Activated naive CD8-positive, alpha-beta T cell treated with anti-CD3 and anti-CD28 coated beads, Interleukin-2, amount 50 U/mL, for 24 hours (primary cell): ENCODE data around the gene WDR27.

Source experiments
- ATAC-seq: fragments of 150-1000 bp; cut with Tn5 transposase; one replicate; pipeline ENCODE4 v1.10.0; 2021
- DNase-seq: peaks from one replicate; pipeline ENCODE4 v3.0.0; 2021
- H3K27ac Mint-ChIP-seq: one replicate; pipeline ENCODE4 v1.8.0; 2021; ENCODE audit warnings: mild to moderate bottlenecking, mixed read lengths
- H3K27me3 Mint-ChIP-seq: one replicate; pipeline ENCODE4 v1.8.0; 2021; ENCODE audit warnings: mixed read lengths
- H3K36me3 Mint-ChIP-seq: one replicate; pipeline ENCODE4 v1.8.0; 2021; ENCODE audit warnings: low read depth, mixed read lengths
- H3K4me1 Mint-ChIP-seq: one replicate; pipeline ENCODE4 v1.8.0; 2021; ENCODE audit warnings: mixed read lengths
- H3K4me3 Mint-ChIP-seq: one replicate; pipeline ENCODE4 v1.8.0; 2021; ENCODE audit warnings: mild to moderate bottlenecking, moderate library complexity, mixed read lengths
- H3K9me3 Mint-ChIP-seq: one replicate; pipeline ENCODE4 v1.8.0; 2021; ENCODE audit warnings: mixed read lengths

WDR27 gene

DNA sequence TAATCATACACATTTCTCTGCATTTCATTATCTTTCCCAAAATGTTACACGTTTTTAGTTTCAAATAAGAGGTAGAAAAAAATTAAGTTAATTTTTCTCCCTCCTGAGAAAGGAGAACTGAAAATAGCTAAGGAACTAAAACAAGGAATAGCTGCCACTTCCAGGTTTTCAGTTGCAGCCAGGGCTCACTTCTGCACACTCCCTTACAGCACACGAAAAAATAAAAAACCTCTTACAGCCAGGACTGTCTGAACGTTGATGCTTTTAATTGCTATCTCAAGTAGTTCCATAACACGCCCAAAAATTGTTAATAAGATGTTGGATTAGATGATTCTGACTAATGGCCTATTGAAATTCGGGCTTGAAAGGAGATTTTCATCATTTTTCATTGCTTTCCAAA is 294.5 kb downstream of the WDR27 start:
- H3K4me3 Mint-ChIP-seq = no peak overlapping the region
- no peaks in the 10 kb centered on the region for H3K9me3 Mint-ChIP-seq
- ATAC-seq = no peak
- no peak for DNase-seq
- no peaks in the 10 kb centered on the region for H3K36me3 Mint-ChIP-seq
- no peak overlapping the region for H3K27ac Mint-ChIP-seq
- H3K4me1 Mint-ChIP-seq = no peaks in the 10 kb centered on the region
- H3K27me3 Mint-ChIP-seq = peaks cover 3% of the 10 kb centered on the region
